Endometrium (tissue), 2 donors: ENCODE data around the gene GPR132.
"Not testable (repeated sequence)": the region's sequence is repeated elsewhere in the genome, so short reads cannot be mapped to it uniquely, and the experiment has no call there.

Experiments
- FAIRE-seq: peaks from 2 replicates; lab custom pipeline; 2012; peaks lifted over from hg19 to GRCh38; lab: Jason Lieb, UNC
- donor health status: control.
- donor health status: control.

GPR132 gene, protein sequence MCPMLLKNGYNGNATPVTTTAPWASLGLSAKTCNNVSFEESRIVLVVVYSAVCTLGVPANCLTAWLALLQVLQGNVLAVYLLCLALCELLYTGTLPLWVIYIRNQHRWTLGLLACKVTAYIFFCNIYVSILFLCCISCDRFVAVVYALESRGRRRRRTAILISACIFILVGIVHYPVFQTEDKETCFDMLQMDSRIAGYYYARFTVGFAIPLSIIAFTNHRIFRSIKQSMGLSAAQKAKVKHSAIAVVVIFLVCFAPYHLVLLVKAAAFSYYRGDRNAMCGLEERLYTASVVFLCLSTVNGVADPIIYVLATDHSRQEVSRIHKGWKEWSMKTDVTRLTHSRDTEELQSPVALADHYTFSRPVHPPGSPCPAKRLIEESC

DNA sequence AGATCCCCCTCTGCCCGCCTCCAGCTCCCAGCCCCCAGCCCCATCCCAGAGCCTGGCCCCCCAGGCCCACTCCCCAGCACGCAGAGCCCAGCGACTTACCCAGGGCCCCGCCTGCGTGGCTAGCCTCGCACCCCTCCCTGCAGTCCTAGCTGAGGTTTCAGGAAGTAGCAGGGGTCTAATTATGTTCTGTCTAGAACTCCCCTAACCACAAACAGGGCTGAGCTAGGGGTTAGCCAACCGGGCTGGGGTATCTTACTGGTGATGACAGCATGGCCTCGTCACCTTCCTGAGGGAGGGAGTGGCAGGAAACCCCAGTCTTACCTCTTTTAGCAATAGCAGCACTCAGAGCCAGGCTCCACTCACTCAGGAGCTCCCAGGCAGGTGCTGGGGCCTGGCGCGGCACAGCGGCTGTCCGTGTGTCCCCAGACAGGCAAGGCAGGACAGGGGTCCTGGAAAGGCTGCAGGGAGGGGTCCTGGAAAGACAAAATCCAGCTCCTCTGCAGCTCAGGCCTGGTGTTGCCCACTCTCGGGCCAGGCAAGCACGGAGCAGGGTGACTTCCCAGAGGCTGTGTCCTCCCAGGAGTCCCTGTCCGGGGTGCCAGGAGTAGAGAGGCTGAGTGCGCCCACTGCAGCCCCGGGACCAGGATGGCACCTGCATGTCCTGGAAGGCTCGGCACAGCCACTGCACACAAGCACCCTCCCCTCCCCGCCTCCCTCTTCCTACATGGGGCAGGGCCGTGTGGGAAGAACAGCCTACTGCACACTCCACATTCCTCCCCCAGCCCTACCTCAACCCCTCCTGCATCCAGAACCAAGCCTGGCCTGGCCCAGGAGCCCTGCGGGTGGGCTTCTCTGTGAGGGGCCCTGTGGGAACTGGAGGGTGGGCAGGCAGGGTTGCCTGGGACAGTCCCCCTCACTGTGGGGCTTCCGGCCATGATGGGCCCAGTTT lies at the start of gene GPR132:
Gene GPR132 (minus strand): TSS at position 151 of the 949 bp plus-strand sequence. CDS start 10,010 bp downstream, outside the sequence.
- no peak for FAIRE-seq

DNA sequence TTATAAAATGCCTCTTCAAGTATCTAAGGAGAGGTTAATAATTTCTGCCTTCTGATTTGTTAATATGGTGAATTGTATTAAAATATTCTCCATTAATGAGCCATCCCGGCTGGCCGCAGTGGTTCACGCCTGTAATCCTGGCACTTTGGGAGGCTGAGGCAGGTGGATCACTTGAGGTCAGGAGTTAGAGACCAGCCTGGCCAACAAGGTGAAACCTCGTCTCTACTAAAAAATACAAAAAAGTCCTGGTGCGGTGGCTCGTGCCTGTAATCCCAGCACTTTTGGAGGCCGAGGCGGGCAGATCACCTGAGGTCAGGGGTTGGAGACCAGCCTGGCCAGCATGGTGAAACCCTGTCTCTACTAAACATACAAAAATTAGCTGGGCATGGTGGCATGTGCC lies 44.0 kb upstream of the GPR132 start:
- FAIRE-seq: not testable (repeated sequence)

DNA sequence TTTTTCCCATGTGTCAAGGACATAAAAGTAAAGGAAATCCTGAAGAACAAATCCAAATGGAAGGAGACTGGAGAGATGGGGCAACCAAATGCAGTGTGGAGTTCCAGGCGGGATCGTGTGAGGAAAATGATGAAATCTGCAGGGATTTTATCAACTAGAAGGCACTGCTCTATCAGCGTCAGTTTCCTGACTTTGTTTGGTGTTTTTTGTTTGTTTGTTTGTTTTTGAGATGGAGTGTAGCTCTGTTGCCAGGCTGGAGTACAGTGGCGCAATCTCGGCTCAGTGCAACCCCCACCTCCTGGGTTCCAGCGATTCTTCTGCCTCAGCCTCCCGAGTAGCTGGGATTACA lies 43.3 kb upstream of the GPR132 start:
- FAIRE-seq: no peak

DNA sequence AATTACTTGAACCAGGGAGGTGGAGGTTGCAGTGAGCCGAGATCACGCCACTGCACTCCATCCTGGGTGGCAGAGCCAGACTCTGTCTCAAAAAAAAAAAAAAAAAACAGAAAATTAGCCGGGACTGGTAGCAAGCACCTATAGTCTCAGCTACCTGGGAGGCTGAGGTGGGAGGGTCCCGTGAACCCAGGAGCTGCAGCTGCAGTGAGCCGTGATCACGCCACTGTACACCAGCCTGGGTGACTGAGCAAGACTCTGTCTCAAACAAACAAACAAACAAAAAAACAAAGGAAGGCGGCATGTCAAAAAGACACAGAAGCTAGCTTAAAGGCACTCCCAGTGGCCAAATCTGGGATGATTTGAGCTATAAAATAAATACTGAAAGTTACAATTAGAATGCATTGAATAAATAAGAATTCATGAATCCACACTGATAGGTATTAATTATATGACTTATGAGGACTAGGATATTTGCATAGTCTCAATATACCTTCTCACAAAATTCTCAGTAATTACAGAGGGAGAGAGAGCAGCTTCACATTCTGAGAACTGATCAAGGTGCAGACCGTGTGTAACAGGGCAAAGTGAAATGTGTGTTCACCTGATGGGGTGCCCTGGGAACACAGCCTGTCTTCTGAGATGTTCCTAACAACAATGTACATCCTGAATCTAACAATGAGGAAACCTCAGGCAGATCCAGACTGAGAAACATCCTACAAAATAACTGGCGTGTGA lies 42.7 kb upstream of the GPR132 start:
- no peak for FAIRE-seq

DNA sequence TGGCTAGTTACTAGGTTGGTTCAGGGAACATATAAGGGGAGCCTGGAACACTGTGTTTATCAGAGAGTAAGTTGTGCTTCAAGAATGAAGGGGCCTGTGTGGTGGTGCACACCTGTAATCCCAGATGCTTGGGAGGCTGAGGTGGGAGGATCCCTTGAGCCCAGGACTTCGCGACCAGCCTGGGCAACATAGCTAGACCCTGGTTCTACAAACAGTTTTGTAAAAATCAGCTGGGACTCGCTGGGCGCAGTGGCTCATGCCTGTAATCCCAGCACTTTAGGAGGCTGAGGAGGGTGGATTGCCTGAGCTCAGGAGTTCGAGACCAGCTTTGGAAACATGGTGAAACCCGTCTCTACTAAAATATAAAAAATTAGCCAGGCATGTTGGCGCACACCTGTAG lies 42.1 kb upstream of the GPR132 start:
- FAIRE-seq: no peak

DNA sequence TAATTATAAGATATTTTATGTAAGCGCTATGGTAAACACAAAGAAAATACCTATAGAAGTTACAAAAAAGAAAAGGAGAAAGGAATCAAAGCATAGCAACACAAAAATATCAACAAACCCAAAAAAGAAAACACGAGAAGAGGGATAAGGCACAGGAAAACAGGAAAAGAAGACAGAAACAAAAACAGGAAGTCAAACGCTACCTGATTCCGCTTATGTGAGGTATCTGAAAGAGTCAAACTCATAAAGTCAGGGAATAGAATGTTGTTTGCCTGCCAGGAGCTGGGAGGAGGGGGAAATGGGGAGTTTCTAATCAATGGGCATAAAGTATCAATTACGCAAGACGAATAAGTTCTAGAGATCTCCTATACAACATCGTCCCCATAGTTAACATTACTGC lies 39.9 kb upstream of the GPR132 start:
- FAIRE-seq: no peak

DNA sequence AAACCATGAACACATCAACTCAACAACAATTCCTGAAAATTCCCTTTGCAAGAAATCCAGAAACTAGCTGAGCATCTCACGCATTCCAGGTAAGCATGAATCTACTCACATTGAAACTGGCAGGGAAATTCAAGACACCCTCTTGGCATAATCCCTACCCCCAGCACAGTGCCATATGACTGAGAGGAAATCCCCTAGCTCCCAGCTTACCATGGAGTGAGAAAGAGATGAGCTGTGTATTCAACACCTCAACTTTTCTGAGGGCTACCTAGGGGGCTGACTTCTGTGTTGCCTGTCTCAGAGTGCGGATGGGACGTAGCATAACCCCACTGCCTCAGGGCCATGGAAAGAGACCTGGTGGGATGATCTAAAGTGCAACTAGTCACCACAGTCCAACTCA lies 37.7 kb upstream of the GPR132 start:
- no peak for FAIRE-seq

DNA sequence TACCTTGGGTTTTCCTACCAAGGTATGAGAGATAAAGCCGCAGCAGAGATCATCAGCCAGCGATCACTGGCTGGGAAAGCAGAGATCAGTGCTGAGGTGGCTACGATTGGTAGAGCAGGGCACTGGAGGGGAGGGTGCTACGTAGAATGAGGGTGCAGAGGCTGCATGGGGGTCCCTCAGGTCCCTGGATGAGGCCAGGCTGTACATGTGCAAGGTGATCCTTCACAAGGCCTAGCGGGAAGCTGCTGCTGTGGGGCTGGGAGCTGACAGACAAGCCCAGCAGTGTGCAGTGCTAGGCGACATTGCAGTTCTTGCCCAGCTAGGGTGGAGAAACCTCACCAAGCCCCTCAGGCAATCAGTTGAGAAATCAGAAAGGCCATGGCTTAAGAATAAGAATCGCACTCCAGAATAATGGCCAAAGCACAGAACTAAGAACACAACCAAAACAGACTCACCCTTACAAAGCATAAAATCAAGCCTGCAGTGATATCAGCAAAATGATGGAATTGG lies 37.2 kb upstream of the GPR132 start:
- no peak for FAIRE-seq

DNA sequence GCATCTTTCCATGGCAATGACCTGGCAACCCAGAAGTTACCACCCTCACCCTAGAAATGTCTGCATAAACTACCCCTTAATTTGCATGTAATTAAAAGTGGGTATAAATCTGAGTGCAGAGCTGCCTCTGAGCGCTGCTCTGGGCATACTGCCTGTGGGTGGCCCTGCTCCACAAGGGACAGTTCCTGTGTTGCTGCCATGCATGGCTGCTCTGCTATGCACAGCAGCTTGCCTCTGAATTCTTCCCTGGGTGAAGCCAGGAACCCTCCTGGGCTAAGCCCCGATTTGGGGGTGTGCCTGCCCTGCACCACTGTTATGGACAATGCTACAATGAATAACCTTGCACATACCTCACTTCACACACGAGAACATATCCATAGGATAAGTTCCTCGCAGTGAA lies 35.7 kb upstream of the GPR132 start:
- no peak for FAIRE-seq

DNA sequence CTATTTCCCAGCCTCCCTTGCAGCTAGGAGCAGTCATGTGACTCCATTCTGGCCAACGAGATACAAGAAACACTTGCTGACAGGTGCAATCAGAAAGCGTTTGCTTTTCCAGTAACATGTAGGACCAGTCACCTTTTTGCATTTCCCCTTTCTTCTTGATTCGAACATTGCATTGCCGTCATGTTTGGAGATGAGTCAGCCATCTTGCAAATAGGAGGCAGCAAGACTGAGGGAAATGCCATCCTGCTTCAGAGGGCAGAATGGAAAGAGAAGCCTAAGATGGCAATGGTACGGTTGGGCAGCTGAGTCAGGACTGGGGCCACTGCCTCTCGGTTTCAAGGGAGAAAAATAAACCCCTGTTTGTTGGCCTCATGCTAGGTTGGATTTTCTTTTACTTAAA lies 34.5 kb upstream of the GPR132 start:
- FAIRE-seq: no peak

DNA sequence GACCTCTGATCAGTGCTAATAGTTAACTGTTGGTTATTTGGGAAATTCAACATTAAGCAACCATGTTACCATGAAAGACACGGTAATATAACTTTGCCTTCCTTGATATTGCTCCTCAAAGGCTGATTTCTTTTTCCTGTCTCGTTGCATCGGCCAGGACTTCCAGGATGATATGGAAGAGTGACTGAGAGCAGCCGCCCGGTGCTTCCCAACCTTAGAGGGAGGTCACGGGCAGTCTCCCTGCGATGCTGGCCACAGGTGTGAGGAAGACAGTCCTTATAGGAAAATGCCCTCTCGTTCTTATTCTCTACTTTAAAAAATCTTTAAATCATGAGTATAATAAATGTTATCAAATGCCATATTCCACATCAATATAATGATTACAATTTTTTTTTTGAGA lies 33.1 kb upstream of the GPR132 start:
- FAIRE-seq: no peak

DNA sequence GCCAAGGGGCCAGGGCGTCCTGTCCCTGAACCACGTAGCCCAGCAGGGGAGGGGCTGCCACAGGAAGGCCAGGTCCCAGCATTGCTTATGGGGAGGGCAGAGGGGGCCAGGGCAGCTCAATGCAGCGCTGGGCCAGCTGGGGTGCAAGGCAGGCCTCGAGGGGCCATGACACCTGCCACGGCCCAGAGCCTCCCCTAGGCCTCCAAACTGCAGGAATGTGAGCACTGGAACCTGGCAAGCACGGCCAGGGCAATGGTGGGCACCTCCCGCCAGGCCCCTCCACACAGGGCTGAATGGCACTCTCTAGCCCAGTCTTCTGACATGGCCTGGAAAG lies 32.5 kb upstream of the GPR132 start:
- FAIRE-seq: no peak

DNA sequence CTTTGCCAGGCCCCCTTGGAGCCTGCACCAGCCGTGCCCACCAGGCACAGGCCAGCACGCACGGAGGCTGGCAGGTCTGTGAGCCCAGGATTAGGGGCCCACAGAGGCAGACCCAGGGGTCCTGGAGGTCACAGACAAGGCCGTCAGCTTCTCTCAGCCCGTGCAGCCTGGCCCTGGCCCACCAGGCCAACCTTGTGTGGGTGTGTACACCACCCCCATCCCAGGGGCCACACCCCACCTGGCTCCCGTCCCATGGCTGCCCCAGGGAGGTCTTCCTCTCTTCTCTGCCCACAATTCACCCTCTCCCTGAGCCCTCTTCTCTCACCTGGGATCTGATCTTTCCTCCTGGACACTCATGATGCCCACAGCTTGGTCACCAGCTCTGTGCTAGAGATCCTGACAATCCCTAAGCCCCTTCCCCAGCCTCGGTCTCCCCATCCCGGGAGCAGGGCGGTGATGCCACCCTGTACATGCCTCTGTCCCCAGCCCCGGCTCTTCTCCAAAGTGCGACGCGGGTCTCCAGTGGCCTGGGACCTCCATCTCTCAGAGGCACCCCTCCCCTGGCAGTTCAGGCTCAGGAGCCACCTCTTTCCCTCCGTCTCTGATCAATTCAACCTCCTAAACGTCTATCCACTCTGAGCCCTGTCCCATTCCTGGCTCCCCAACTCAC lies 31.1 kb upstream of the GPR132 start:
- FAIRE-seq: no peak

DNA sequence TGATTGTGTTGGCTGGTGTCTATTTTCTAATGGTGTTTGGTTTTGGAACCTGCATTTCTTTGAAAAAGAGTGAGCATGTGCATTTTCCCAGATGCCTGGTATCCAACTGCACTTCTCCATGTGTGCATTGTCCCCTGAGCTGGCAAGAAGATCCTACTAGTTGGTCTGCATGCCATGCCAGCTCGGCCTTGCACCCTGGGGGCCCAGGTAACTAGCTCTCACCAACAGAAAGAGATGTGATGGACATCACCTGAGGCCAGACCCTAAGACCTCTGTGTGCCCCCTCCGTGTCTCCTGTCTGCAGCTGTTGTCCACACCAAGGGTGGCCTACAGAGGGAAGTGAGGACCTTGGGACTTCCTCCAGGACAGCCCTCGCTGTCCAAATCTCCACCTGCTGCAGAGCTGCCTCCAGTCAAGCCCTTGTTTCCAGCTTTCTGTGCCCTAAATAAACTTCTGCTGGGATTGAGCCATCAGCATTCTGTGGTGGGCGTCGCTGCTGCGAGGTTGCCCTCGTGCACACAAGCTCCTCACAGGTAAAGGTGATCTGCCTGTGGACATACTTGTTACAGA lies 30.1 kb upstream of the GPR132 start:
- no peak for FAIRE-seq

DNA sequence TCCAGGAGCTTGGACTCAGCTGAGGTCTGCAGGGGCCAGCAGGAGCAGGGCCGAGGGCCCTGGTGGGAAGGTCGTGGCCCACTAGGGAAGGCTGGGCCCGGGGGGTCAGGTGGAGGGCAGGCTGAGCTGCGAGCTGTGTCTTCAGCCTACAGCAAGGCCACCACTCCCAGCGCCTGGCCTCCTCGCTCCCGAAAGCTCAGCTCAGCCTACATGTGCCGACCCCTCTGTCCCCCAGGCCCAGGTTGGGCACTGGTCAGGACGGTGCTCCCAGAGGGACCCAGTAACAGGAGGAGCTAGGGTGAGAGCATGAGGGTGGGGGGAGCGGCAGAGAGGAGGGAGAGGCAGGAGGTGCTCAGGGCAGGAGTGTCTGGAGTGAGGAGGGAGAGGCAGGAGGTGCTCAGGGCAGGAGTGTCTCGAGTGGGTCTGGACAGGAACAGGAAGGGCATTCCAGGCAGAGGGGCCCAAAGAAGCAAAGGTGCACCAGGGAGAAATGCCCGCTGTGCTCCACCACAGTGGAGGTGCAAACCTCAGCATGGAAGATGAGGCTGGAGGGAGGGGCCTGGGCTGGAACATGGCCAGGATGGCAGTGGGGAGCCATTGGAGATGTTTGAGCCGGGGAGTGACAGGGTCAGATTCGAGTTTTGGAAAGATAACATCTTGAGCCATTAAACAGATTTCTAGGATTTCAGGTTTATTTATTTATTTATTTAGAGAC lies 29.1 kb upstream of the GPR132 start:
- FAIRE-seq: no peak

DNA sequence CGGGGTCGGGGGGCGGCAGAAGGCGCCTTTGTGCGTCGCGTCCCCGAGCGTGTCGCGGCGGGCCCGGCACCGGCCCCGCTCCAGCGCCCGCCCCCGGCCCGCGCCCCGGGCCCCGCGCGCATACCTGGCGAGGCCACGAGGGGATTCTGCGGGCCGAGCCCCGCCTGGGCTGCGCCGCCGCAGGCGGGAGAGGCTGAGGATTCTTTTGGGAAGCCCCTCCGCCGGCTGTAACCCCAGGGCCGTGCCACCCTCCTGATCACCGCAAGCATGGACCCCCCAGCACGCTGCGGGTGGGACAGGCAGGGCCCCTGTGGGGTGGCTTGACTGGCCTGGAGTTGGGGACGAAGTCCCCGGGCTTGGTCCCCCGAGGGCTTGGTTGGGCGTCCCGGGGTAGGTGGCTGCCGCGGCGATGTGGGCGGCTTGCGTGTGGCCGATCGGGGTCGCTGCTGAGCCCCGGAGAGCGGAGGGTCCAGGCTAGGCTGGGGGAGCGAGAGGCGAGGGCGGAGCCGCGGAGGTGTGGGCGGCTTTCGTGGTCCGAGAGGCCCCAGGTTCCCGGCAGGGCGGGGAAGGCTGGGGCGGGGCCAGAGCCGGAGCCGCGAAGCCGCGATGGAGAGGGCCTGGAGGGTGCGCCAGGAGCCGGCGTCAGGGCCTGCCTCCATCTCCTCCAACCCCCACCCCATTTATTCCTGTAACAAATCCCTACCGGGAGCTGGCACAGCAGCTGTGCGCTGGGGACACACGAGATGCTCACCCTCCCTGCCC lies 28.4 kb upstream of the GPR132 start:
- no peak for FAIRE-seq

DNA sequence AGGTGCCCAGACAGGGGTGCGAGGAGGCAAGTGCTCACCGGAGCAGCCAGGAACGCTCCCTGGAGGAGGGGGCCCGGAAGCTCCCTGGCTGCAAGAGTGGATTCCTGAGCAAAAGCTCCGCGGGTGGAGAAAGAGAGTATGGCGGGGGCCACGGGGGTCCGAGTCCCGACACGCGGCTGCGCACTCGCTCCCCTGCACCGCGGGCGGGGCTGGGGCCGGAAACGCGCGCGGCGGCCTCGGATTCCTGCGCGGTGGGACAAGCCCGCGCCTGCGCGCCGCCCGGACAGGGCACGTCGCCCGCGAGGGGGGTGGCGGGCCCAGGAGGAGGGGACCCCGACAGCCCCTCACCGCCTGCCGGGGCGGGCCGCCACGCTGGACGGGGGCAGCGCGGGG lies 27.8 kb upstream of the GPR132 start:
- FAIRE-seq: no peak

DNA sequence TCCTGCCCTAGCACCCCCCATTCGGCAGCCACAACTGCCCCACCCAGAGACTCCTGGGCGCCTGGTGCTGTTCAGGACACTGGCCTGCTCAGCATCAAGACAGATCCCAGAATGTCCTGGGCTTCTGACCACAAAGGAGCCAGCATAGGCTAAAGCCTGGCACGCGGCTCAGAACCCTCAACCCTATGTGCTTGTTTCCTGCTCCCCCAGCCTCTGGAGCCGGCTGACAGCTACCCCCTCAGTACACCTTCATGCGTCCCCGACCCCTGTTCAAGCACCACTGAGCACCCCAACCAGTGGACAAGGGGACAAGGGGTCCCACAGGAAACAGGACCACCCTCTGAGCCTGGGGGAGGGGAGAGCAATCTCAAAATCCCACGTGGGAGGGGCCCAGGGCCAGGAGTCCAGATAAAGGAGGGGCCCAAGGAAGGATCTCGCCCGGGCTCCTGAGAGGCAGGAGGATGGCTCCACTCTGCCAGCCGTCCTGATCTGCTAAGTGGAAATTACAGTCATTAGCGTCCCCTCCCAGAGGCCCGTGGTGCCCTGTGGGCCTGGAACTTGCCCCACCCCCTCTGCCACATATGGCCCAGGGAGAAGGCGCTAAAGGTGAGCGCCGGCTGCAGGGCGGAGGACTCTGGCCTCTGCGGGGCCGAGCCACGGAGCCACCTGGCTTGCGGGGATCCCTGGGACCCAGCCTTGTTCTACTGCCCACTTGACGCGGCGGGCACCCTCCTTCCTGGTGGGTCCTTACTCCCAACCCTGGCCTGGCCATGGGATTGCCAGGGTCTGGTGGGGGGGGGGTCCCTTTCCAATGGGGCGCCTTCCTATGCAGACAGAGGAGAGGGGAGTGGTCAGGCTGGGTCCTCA lies 27.2 kb upstream of the GPR132 start:
- no peak for FAIRE-seq

DNA sequence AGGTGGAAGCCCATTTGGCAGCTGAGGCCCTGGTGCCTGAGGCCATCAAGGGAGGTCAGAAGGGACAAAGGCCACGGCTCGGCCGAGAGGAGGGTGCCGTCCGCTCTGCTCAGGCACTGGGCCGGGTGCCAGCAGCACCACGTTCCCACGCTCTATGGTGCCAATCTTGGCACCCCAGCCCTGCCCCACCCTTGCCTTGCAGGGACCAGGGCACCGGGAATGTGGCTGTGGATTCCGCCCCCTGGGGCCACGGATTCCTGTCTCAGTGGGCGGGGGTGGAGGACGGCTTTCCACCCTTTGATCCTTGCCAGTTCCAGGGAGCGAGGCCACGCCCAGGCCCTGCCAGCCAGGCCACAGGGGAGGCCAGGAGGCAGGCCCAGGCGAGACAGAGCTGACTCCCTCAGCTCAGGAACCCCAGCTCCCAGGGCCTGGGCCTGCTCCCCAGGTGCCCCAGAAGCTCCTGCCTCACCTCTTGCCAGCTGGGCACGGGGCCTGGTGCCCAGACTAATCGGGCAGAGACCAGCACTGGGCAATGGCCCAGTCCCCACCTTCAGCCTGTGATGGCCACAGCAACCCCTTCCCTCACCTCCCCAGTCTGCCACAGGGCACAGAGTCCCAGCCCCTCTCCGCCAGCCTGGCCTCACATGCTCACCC lies 26.4 kb upstream of the GPR132 start:
- FAIRE-seq: no peak
